NCI-H2227 (cell line): ENCODE results near the gene SEL1L.
"Not testable (repeated sequence)": the region's sequence is repeated elsewhere in the genome, so short reads cannot be mapped to it uniquely, and the experiment has no call there.

ENCODE experiments used
- DNase-seq: peaks from one replicate; lab custom pipeline; 2025; ENCODE audit not compliant: unreplicated experiment; lab: John Stamatoyannopoulos, UW

SEL1L gene

DNA sequence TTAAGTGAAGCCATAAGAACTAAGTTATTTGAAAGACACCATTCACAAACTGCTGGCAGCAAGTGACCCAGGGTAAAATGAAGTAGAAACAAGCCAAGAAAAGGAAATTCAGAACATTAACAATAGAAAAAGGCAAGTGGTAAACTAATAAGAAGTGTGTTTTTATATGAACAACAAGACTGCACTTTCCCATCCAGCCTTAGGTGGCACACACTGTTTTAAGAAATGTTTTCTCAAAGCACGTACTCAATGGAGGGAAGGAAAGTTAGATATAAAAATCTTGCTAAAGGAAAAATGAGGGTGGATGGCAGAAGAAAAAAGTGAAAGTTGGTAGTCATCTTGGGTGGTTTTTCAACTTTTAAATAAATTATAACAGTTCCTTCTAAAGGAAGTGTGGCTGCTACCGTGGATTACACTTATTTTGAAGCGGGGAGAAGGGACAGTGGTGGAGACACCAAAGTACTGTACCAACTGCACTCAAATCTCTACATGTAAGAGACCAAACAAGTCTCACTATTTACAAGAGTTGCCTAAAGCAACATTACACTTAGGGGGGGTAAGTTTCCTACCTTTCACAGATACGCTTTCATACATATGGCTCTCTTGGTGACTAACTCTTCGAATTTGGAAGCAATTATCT is 58.8 kb downstream of the SEL1L start:
- no peak for DNase-seq

DNA sequence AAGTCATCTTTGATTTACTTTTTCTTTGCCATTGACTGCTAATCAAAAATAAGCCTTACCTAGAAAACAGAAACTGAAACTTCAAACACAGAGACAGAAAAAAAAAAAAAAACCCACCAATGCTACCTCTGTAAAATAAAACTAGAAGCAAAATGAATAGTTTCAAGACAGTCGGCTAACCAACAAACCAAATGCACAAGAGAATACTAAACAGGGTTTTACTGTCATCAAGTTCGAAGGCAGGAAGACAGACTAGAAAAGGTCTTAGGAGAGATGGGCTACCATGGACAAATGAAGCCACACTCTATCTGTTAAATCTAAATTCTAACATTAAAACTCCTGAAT is 59.5 kb downstream of the SEL1L start:
- DNase-seq = no peak

DNA sequence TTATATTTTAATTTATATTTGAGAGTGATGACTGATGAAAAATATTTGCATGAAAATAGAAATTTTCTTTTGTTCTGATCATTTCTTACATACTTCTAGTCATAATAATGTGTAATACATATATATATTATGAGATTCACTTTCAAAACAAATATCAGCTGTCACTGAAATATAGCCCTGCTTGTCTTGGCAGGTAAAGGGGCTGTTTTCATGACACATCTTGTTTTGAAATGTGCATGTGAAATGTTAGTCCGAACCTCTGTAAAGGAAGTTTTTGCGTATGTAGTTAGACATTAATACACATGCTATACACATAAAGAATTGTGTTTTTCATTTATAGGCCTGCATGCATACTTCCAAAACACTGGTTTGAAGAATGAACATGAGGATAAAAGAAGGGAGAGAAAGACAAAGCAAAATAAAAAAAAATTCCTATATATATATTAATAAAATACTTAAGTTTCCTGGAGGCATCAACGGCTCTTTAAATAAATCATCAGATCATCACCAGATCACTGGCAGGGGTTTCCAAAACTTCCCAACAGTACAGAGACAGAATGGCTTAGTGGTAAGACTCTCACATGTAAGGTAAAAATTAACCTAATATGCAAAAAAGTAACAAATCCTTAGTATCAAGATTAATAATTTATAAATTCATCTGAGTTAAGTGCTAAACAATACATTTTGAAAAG is 60.1 kb downstream of the SEL1L start:
- DNase-seq = no peak

DNA sequence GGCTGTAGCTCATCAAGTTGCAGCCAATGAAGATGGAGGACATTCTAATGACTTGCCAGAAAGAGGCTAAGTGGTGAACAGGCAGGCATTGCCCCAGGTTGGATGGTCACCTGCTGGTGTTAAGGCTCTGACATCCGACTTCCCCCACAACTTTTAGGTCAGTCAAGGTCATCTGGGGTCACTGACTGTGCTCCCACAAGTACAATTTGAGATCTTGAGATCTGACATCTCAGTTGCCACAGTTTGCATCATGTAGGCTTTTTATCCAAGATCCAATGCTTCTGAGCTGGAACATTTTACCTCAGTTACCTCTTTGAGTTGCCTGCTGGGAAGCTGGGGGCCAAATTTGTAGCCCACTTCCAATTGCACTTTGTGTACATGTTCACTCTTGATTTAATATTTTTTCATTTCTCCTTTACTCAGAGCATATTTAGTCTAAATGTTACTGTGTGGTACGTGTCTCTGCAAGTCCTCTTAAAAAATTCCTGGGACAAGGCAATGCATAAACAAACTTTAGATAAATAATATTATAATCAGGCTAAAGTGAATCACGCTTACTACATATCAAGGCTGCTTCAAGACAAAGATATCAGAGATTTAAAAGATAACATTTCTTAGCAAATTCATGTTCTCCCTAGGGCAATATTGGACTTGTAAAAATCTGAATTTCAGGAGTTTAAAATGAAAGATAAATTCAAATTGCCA is 61.4 kb downstream of the SEL1L start:
- no peak for DNase-seq

DNA sequence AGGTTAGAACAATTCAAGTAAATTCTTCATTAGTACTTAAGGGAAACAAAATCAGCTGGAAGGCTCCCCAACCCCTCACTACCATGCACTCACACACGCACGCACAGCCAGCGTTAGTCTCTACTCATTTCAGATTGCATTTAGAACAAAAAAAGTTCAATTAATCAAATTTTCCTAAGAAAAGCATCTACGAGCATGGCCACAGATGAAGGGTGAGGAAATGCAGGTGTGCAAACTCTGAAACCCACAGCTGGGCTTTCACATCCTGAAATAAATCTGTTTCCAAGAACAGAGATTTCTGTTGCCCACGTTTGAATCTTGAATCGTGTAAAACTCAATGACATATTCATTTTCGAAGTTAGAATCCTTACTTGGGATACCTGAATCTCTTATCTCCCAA is 62.6 kb downstream of the SEL1L start:
- no peak for DNase-seq

DNA sequence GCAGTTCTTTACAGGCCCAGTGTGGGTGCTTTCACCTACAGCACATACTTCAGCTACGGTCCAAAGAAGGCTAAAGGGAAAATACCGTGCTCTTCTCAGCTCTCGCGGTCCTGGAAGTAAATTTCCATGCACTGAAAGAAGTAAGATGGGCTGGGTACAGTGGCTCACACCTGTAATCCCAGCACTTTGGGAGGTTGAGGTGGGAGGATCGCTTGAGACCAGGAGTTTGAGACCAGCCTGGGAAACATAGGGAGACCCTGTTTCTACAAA is 63.2 kb downstream of the SEL1L start:
- not testable (repeated sequence) for DNase-seq

DNA sequence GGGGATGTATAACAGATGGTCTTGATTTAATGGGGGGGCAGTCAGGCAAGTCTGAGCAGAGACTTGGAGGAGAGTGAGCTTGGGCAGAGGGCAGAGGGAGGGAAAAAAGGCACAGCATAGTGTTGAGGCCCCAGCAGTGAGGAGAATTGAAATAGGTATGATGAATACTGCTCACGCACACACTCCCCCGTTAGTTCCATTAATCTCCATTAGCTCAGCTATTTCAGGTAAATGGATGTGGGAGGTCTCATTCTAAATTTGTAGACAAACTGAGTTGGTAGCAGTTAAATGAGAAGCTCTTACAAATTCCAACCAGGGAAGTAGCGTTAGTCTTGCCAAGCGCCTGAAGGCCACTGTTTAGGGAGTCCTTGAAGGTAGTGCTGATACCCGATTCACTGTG is 66.8 kb downstream of the SEL1L start:
- DNase-seq = no peak

DNA sequence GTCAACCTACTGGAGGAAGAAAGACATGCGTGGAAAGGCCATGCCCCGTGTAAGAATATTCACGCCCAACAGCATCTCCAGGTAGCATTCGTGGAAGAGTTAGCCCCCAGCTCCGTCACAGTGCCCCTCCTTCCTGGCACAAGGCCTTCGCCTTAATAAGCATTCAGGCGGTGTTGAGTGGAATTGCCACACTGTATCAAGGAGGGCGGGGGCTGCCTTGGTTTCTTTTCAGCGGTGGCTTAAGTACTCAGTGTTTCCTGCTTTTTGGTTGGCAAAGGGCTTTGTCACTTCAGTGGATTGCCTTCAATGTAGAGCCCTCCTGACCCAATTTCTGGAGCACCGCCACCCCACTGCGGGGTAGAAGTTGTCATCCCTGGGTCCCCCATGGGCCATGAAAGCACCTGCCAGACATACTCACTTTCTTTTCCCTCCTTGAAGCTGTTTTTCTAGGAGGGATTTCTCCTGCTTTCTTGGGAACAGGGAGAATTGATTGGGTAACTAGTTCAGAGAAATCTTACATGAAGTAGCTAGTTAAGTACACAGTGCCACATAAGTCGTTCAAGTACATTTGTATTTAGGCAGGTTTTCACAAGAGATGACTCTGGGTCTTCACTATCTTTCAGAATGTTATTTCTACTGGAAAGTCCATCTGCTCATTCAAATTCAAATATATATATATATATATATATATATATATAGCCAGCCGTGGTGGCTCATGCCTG is 68.0 kb downstream of the SEL1L start:
- DNase-seq = no peak

DNA sequence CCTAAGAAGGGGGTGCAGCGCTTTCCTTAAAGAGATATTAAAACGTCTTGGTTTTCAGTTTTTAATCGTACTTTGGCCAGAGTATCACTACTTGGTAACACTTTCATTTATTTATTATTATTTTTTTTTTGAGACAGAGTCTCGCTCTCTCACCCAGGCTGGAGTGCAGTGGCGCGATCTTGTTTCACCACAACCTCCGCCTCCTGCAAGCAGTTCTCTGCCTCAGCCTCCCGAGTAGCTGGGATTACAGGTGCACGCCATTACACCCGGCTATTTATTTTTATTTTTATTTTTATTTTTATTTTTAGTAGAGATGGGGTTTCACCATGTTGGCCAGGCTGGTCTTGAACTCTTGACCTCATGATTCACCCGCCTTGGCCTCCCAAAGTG is 68.7 kb downstream of the SEL1L start:
- not testable (repeated sequence) for DNase-seq

DNA sequence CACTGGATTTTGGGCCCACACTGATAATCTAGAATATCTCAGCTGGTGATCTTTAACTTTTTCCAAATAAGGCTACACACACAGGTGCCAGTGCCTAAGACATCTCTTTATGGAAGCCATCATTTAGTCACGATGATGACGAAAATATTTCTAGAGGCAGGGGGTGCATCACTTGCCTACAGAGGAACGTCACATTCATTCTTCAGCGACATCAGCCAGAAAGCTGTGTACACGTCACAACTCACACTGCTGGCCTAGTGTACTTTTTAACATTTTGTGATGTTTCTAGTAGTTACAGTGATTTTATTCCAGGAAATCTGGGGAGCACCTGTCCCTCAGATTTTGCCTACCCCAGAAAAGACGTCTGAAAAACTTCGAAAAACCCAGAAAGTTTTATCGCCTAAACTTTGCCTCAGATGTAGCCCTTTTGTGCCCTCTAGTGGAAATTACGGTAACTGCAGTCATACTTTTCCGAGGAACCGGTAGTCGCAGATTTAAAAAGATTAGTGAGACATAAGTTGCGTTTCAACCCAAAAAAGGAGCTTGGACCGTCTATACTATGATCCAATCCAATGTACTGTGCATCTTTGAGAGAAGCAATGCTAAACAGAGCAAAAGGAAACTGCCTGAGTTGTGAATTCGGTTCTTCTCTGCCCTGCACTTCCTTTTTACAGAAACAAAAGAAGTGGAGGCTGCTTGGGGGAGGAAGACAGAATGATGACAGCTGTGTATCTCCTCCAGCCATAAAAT is 69.2 kb downstream of the SEL1L start:
- DNase-seq = peak; percentile 70

DNA sequence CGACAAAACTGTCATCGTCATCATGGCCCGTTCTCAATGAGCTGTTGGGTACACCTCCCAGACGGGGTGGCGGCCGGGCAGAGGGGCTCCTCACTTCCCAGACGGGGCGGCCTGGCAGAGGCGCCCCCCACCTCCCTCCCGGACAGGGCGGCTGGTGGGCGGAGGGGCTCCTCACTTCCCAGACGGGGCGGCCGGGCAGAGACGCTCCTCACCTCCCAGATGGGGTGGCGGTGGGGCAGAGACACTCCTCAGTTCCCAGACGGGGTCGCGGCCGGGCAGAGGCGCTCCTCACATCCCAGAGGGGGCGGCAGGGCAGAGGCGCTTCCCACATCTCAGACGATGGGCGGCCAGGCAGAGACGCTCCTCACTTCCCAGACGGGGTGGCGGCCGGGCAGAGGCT is 71.3 kb downstream of the SEL1L start:
- DNase-seq = not testable (repeated sequence)

DNA sequence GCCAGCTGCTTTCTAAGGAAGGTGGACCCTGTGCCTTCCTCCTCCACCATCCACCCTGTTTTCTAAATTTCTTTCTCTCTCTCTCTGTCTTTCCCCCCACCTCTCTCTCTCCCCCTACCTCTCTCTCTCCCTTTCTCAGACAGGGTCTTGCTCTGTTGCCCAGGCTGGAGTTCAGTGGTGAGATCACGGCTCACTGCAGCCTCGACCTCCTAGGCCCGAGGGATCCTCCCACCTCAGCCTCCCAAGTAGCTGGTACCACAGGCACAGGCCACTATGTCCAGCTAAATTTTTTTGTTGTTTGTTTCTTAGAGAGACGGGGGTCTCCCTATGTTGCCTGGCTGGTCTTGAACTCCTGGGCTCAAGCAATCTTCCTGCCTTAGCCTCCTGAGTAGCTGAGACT is 73.7 kb downstream of the SEL1L start:
- no peak for DNase-seq

DNA sequence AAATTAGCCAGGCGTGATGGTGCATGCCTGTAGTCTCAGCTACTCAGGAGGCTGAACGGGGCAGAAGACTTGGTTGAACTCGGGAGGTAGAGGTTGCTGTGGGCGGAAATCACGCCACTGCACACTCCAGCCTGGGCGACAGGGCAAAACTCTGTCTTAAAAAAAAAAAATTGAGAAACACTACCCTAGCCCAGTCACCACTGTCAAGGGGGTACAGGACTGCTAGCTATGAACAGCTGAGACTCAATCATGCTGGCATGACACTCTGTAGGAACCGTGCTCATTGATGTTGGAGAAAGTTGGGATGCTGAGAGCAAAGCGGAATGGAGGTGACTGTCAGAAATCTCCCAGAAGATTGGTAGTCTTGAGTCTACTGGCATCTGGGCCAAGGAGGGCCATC is 75.3 kb downstream of the SEL1L start:
- no peak for DNase-seq

DNA sequence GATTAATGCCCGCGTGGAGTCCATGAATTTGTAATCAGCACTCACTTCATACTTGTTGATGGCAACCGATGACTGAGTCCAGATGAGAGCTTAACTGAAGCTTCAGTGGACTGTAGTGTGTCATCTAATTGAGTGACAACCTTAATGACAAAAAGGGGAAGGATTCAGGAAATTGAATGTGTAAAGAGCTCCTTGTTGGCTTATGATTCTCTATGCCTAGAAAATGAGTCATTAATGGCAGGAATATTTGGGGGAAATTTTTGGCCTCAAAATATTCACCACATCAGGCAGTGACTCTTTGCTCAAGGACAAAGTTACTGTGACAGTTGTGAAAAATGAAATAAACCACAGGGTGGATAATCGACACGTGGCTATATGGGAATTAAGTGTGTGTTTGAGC is 78.3 kb downstream of the SEL1L start:
- DNase-seq = no peak

DNA sequence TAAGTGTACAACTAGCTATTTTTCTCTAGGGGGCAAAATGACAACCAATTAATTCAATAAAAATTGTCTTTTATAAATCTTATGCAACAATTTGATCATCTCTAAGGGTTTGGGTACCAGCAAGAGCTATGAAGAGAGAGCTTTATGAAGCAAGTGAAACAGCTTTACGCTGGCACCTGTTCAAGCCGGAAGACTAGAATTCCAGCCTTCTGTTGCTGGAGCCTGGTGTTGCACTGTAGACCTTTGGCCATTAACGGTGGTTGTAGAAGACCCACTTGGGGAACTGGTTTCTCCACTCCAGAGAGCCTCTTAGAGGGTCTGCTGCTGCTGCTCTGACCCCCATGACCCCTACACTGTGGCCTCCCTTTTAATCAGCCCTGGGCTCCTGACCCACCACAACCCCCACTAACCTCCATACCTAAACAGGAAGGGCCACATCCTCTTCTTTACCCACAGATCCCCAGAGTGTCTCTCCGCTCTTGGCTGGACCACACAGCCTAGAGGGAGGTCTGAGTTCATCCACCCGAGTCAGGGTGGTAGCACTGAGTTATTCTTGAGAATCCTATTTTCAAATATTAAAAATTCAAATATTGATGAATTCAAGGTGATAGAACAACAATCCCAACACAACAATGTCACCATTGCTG is 79.0 kb downstream of the SEL1L start:
- DNase-seq = no peak

DNA sequence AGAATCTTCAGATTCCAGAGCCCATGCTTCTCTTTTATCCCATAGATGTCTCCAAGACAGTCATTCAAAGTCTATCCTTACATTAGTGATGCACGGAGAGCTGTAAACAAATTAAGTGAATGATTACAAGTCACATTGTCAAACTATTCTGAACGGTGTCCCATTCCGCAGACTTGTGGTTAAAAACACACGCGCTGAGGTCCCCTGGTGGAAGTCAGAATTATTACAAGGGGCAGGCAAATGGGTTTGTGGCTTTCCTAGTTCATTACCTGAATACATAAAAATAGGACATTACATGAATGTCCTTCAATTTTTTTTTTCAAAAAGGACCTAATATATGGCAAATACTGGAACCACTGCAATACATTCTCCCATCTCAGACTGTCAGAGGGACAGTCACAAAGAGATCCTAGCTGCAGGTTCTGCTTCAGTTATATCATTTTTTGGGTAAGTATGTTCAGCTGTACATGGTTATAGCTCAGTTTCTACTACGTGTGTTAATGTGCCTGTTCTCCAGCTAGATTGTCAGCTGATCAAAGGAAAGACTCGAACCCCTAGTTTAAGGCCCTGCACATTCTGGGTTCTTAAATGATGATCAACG is 80.4 kb downstream of the SEL1L start:
- DNase-seq = peak; percentile 63

DNA sequence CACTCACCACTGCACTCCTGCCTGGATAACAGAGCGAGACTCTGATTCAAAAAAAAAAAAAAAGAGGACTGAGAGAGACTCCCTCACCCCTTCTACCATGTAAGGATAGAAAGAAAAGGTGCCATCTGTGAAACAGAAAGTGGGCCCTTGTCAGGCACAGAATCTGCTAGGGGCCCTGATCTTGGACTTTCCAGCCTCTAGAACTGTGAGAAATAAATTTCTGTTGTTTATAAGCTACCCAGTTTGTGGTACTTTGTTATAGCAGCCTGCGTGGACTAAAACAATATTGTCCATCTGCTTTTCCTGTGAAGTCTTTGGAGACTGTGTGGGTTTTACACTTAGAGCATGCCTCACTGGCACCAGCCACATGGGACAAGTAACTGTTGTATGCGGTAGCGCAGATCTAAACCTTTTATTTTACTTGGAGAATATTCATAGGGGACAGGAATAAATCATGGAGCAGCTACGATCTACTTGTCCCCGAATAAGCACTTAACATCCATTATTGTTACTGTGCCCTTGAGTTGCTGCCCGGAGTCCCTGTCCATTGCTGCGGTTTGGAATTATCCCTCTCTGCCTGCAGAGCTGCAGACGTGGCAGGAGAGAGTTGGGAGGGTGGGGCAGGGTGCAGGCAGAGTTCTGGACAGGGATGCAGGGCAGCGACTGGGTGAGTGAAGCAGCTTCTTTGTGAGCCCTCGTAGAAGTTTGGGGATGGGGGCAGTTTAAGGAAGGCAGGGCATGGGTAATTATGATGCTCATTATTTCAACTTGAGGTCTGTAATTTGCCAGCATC is 81.1 kb downstream of the SEL1L start:
- no peak for DNase-seq

DNA sequence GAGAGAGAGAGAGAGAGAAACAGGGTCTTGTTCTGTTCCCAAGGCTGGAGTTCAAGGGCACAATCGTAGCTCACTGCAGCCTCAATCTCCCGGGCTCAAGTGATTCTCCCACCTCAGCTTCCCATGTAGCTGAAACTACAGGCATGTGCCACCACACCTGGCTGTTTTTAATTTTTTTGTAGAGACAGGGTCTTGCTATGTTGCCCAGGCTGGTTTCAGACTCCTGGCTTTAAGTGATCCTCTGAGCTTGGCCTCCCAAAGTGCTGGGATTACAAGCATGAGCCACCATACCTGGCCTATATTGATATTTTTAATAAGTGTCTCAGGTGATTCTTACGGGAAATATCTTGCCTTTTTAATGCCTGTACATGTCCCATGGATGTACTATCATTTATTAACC is 82.7 kb downstream of the SEL1L start:
- no peak for DNase-seq

DNA sequence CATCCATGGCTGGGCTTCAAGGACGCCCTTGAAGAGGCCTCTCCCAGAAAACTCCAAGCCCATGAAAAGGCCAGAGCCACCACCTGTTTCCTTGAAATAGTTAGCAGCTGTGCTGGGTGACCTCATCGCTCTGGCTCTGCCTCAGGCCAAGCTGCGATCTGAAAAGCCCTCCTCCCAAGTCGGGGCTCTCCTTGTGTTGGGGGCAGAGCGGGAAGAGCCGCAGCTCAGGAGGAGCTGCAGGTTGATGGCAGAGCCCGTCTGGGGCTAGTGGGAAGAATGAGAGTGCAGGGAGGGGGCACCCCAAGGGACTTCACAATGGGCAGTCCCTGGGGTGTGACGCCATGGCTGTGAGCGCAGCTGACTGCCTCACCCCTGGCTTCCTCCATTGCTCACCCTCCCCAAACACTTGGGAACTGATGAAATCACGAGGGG is 83.5 kb downstream of the SEL1L start:
- peak; percentile 21 for DNase-seq

DNA sequence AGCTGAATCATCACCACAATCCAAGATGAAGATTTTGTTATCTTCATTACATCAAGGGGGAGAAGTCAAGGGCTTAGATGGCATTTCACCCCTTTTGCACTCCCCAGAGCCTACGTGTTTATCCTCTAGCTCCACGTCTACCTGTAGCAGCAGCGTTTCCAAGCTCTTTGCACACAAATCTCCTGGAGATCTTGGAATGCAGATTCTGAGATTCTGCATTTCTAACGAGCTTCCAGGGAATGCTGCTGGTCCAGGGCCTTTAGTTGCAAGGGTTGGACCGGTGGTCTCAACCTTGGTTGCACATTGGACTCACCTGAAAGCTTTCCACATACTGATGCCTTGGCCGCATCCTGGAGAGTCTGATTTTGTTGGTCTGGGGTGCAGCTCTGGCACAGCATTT is 84.1 kb downstream of the SEL1L start:
- no peak for DNase-seq
